ENCODE data around the gene OXNAD1.

DNA sequence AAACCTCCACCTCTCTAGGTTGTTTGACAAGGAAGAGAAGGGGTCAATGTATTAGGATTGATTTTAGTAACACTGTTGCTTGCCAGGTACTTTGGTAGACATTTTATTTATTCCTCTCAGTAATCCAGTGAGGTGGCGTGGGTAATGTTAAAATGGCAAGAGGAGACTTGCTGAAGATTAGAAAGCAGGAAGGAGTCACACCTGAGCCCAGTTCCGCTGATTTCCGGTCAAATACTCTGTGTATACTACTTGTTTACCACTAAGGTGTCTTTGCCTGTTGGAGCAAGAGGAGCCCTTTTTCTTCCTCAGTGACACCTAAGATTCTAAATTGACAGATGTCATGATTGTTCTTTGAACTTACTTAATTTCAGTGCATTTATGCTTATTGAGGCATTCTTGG lies 1.7 kb downstream of the OXNAD1 start:
- TF ChIP-seq, protein P1, sequence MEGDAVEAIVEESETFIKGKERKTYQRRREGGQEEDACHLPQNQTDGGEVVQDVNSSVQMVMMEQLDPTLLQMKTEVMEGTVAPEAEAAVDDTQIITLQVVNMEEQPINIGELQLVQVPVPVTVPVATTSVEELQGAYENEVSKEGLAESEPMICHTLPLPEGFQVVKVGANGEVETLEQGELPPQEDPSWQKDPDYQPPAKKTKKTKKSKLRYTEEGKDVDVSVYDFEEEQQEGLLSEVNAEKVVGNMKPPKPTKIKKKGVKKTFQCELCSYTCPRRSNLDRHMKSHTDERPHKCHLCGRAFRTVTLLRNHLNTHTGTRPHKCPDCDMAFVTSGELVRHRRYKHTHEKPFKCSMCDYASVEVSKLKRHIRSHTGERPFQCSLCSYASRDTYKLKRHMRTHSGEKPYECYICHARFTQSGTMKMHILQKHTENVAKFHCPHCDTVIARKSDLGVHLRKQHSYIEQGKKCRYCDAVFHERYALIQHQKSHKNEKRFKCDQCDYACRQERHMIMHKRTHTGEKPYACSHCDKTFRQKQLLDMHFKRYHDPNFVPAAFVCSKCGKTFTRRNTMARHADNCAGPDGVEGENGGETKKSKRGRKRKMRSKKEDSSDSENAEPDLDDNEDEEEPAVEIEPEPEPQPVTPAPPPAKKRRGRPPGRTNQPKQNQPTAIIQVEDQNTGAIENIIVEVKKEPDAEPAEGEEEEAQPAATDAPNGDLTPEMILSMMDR (conservative IDR thresholded peaks at IDR 0.05 in 1 of 2, IDR thresholded peaks at IDR 0.05 in 1 of 2; ENCODE audit: low read depth in 1 of 2, low read length in 2 of 2): no peak
- no peak for TF ChIP-seq EZH2 (IDR thresholded peaks at IDR 0.05; ENCODE audit: low read length, missing control alignments)
